H4 (cell line): Measurements from ENCODE around the gene ACSF2. TPM values are rescaled to one million over a fixed set of nuclear protein-coding genes. Genes with fewer than 3 reads are reported as not detected.
"Not testable (repeated sequence)": the region's sequence is repeated elsewhere in the genome, so short reads cannot be mapped to it uniquely, and the experiment has no call there.

Experiments
- DNase-seq: peaks from one replicate; pipeline ENCODE4 v3.0.0-alpha.2; 2015; ENCODE audit warnings: low spot score
- total RNA-seq: library from RNA; depleted of rRNA; stranded (reverse); fragments of >200 nt; shearing (Covaris generic); gene quantifications from 2 replicates; pipeline ENCODE4 v1.2.3, GENCODE V29; 2014; rRNA removed

Gene ACSF2, protein sequence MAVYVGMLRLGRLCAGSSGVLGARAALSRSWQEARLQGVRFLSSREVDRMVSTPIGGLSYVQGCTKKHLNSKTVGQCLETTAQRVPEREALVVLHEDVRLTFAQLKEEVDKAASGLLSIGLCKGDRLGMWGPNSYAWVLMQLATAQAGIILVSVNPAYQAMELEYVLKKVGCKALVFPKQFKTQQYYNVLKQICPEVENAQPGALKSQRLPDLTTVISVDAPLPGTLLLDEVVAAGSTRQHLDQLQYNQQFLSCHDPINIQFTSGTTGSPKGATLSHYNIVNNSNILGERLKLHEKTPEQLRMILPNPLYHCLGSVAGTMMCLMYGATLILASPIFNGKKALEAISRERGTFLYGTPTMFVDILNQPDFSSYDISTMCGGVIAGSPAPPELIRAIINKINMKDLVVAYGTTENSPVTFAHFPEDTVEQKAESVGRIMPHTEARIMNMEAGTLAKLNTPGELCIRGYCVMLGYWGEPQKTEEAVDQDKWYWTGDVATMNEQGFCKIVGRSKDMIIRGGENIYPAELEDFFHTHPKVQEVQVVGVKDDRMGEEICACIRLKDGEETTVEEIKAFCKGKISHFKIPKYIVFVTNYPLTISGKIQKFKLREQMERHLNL
- total RNA-seq, result 26.5 and 47.2 TPM in 2 replicates

DNA sequence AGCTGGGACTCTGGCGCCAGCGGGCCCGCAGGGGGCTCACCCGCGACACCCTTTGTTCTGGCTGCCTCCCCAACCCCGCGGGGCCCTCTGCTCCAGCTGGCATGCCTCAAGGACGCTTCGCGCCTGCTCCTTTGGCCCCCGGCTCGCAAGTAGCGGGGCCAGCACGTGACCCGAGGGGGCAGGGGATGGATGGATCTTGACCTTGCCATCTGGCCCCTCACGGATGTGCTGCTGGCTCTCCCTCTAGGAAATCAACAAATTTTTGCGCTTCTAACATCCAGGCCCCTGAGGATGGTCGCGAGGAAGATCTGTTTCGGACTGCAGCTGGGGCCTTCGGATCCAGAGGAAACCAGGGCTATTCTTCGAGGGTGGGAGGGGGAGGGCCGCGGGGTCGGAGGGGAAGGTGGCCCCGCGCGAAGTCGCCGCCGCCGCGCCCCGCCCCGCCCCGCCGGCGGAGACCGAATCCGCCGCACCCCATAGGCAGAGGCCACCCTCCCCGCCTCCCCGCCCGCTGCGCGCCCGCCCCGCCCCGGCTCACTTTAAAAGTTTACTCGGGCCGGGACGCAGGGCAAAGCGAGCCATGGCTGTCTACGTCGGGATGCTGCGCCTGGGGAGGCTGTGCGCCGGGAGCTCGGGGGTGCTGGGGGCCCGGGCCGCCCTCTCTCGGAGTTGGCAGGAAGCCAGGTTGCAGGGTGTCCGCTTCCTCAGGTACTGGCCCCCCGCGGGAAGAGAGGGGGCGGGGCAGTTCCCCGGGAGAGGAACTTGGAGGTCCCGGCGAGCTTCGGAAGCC is at the start of gene ACSF2:
Gene ACSF2, plus strand, starts transcription at position 537 of the 790 bp plus-strand sequence. Its CDS starts 44 bp downstream, at position 581.
- peak; percentile 40 for DNase-seq

DNA sequence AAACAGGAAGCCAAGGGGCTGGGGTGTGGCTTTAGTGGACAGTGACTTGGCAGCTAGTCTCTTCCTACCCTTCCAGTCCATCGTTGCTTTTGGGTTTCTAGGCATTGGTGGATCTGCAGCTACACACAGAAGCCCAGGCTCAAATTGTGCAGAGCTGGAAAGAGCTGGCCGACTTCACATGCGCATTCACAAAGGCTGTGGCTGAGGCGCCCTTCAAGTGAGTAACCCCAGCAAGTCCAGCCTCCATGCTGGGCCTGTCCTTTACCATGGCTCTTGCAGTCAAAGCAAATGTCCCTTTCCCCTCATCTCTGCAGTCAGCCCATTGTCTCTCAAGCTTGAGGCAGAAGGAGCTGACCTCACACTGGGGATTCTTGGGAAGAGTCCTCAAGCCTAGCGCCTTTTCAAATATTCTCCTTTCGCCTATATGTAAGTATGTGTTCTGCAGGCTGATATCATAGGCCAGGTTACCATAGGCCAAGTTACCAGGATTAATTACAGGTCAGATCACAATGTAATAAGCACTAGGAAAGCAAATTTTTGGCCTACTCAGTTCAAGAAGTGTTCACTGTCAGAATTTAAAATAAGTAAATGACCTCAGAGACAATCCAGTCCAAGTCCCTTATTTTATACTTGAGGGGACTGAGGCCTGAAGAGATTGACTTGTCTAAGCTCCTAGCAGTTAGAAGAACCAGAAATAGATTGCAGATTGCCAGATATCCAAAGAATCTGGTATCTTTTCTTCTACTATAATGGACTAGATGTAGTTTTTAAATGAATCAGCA is 46.5 kb upstream of the ACSF2 start:
- DNase-seq, result no peak

DNA sequence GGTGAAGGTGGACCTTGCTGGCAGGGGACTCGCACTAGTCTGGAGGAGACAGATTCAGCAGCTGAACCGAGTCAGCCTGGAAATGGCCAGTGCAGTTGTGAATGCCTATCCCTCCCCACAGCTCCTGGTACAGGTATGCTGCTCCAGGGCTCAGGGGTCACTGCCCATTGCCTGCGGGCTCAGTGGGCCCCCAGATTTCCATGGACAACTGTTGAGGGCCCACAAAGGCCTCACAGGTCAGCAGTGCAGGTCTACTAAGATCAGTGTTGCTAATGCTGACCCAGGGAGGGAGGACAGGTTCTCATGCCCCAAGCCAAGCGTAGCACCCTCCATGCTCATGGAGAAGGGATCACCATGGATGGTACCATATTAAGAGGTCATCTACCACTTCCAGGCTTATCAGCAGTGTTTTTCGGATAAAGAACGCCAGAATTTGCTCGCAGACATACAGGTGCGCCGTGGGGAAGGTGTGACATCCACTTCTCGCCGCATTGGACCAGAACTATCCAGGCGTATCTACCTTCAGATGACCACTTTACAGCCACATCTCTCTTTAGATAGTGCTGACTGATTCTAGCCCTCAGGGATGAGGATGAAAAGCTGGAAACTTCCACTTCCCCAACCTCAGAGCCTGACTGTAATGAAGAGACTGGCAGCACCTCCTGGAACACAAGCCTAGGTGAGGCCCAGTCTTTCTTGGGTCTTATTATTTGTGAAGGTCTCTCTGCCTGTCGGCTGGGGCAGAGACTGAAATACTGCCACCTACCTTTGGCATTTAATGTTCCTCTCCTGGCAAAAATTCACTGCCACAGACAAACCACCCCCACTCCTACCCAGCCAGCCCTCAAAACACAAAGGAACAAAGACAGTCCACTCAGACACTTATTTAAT is 45.4 kb upstream of the ACSF2 start:
- no peak for DNase-seq

DNA sequence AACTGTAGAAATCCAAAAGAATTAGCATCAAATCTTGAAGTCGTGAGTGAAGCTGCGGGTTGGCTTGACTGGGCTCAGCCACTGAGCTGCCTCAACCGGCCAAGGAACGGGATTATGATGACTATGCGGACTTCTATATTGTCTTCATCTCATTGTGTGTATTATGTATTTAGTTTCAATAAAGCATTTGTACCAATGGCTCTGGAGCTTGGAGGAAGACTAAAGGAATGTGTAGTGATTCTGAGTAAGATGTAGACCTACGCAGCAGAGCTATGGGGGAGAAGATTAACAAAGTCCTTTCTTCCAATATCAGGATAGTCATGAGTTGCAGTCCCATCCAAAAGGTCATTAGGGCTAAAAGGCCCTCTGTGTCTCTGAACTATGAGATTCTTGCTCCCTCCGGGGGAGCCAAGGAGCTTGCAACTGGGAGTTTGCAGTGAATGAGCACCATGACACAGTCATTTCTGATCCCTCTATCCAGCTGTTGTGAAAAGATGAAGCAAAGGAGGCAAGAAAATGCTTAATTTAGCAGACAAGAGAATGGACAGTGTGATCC is 44.7 kb upstream of the ACSF2 start:
- DNase-seq, result no peak

DNA sequence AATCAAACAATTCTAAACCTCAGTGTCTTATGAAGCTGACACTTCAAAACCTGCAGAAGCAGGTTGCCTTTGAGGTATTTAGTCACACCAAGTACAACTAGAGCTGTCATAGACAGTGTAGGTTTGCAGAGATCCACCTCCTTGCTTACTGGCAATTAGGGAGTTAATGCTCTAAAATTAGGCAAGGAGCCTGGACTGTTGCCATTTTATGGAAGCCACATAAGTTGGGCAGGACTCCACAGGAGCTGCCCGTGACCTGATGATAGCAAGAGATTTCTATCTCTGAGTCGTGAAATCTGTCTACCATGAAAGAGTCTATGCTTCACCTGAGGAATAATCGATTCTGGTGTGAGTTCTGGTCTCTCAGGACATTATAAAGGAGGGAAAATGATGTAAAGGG is 44.1 kb upstream of the ACSF2 start:
- no peak for DNase-seq

DNA sequence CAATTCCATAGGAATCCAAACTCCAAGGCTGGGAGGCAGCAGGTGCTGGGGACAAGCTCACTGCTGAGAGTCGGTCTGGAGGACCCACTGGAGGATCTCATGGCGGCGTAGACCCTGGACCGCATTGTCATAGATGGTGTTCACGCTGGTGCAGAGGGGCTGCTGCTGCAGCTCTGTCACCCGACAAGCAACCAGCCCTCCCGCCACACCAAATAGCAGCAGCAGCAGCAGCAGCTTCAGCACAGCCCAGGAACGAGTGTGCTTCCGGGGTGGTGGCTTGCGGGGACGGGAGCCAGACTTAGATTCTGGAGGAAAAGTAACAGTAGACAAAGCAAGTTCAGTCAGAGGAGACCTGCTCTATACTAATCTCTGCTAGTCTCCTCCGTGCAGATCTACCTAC is 43.1 kb upstream of the ACSF2 start:
- DNase-seq, result no peak

DNA sequence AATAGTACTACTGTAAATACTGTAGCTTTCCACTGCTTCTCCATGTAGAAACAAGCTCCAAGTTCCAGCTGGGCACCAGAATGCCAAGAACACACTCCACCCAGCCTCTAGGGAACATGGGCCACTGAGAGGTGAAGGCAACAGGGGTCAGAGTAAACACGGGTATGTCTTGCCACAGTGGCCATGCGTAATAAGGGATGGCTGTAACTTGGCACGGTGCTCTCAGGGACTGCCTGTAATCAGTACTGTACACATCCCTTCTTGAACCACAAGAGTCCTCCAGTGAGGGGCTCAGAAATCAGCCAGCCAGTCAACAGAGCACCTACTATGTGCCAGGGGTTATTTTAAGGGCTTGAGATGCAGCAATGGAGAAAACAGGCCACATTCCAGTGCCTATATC is 39.5 kb upstream of the ACSF2 start:
- no peak for DNase-seq

DNA sequence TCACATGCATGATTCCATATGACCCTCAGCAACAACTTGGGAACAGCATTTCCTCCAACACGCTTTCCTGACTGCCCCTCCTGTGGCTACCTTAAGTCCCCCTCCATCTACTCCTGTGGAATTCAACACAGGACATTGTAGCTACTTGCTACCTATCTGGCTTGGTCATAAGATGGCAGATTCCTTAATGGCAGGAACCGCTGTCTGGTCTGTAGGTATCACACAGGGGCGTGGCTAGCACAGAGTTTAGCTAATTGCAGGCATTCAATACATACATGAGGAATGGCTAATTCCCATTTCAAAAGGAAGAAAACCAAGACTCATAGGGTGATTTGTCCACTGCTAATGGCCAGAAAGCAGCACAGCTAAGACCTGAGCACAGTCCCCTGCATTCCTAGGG is 37.3 kb upstream of the ACSF2 start:
- no peak for DNase-seq

DNA sequence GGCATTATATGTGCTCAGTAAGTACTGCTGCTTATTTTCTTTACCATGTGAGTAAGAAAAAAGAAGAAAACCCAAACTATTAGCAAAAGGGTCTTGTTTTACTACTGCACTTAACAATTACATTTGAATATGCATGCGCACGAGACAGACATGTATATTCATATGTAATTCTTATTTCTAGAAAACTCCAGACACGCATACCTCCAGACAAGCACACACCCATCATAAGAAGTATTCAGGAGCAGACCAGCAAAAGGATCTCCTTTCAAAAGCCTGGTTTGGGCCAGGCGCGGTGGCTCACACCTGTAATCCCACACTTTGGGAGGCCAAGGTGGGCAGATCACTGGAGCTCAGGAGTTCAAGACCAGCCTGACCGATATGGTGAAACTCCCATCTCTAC is 36.5 kb upstream of the ACSF2 start:
- DNase-seq, result no peak

DNA sequence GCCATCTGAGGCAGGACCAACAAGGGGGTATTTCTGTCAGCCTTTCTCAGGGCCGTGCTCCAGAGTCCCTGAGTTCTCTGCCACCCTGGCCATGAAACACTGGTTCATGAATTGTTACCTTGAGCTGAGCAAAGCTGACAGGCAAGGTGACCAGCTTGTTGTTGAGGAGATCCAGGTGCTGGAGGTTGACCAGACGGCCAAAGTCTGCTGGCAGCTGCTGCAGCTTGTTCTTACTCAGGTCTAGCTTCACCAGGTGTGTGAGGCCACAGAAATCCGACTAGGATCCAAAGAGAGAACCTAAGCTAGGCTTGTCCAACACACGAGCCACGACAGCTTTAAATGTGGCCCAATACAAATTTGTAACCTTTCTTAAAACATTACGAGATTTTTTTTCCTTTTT is 33.4 kb upstream of the ACSF2 start:
- no peak for DNase-seq

DNA sequence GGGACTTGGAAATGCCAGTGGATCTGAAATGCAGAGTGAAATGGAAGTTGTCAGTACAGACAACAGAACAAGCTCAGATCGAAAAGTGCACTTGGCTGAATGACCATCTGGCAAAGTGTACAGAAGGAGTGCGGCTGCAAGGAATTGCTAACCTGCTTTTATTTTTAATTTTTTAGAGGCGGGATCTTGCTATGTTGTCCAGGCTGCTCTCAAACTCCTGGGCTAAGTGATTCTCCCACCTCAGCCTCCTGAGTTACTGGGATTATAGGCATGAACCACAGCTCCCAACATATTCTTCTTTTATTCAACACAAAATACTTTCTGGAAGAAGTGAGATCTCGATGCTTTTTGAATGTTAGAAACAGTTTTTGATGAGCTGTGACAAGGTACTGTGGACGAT is 32.3 kb upstream of the ACSF2 start:
- DNase-seq, result no peak

DNA sequence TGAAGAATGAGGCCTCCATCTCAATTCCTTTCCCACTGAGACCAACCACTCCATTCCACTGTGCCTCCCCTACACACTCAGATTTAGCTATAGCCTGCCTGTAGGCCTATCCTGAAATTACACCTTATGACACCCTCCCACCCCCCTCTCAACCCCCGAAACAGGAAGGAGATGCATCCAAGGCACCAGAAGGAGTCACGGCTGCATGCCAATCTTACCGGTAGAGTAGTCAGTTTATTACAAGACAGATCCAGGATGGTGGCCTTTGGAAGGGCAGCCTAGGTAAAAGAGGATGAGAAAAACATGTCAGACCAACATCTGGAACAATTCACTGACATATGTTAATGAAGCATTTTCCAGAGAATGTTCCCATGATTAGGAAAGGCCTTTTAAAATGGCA is 31.3 kb upstream of the ACSF2 start:
- DNase-seq, result no peak

DNA sequence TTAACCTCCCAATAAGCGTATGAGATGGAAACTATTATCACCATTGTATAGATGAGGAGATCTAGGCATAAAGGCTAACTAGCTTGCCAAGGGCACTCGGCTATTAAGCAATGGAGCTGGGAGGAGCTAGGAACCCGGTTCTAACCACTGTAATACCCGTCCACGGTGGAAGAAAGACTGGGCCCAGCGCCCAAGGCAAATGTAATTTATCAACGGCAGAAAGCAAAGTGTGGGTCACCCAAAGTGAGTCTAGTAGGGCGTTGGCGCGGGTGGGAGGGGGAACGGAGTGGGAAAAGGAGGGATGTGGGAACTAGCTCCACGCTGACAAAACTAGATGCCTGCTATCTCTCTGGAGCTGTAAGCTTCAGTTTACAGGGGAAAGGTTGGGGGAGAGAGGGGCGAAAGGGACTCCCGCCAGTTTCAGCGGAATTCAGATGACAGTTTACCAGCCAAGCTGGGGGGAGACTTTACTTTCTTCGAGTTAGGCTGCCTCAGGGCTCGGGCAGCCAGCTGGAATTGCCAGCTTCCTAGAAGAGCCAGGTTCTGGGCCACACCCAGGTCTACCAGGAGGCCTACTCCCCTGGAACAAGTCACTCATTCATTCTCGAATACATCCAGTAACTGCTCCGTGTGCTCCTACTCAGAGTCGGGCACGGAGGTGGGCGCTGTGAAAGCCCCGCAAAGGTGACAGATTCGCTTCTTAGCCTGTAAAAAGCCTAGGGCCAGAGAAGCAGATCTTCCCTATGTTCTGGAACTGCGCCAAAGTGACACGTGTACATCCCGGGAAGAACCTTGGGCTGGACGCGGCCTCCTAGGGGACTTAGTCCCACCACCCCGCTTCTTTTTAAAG is 29.5 kb upstream of the ACSF2 start:
- DNase-seq, result no peak

DNA sequence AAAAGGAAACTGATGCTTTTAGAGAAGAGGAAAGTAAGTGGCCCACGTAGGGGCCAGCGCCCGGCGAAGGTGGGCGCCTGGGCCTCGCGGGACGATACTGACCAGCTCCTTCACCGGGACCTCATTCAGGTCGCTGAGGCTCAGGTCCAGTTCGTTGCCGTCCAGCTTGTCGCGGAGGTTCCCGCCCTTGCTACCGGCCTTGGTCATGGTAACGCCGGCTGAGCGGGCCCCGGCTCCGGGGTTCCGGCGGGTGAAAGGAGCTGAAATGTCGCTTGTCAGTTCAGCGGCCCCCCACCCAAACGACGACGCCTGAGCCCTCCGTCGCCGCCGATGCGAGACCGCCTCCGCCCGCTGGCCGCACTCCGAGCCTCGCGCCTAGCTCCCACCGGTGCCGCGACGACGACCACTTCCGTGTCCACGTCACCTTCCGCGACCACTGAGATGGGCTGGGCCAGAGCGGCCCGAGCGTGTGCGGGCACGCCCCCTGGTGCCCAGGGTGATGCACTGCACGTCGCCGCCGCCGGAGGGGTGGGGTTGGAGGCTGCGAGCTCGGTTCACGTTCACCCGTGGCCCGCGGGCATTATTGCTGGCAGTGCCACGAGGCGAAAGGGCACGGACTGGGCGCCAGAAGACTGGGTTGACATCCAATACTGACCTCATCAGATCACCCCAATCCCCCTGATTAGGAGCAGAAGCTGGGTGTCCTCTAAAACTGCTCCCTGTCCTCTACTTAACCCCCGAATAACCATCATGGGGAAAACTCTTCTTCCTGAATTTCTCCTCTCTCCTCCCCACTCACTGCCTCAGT is 28.7 kb upstream of the ACSF2 start, which contains the start of gene LRRC59:
Gene LRRC59, minus strand, starts transcription at position 413 of the 808 bp plus-strand sequence. Its CDS starts 206 bp downstream, at position 207.
- DNase-seq, result peak; percentile 90

DNA sequence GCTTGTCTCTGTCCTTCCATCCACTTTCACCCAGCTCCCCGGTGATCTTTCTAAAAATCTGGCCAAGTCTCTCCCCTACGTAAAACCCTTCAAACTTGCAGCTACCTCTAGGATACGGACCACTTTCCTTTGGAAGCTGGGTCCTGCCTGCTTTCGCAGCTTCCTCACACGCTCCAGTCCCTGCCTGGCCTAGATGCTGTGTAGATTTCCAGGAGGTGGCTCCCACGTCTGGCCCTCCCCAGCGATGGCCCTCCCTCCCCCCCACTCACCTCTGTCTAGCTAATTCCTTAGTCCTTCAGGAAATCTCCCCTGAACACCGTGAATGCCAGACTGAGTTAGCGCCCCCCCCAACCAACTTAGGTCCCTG is 28.1 kb upstream of the ACSF2 start:
- no peak for DNase-seq

DNA sequence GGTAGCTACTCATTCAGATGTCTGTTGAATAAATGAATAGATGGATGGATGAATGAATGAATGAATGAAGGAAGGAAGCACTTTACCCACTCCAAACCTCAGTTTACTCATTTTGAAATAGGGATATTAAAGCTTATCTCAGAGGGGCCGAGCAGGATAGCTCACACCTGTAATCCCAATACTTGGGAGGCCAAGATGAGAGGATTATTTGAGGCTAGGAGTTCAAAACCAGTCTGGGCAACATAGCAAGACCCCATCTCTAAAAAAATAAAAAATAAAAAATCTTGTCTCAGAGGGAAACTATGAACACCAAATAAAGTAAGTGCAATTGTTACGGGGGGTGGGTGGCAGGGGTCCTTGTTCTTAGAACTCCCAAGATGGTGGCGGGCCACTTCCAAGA is 27.3 kb upstream of the ACSF2 start:
- not testable (repeated sequence) for DNase-seq

DNA sequence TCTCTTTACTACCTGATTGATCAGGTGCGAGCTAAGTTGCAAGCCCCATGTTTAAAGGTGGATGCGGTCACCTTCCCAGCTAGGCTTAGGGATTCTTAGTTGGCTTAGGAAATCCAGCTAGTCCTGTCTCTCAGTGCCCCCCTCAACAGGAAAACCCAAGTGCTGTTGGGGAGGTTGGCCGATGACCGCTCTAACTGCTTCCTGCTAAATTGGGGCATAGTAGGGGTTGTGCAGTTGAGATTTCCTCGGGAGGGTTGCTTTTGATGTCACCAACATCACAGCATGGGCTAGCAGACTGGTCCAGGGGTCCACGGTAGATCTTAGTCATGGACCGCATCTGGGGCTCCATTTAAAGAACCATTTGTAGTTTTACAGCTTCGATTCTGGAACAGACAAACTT is 26.4 kb upstream of the ACSF2 start:
- not testable (repeated sequence) for DNase-seq

DNA sequence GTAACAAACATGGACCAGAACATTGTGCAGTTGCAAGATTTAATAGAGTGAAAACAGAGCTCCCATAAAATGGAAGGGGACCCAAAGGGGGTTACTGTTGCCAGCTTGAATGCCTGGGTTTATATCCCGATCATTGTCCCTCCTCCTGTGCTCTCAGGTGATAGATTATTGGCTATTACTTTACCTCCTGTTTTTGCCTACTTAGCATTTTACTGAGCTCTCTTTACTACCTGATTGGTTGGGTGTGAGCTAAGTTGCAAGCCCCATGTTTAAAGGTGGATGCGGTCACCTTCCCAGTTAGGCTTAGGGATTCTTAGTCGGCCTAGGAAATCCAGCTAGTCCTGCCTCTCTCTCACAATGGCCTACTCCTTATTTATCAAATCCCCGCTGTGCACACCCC is 20.7 kb upstream of the ACSF2 start:
- not testable (repeated sequence) for DNase-seq

DNA sequence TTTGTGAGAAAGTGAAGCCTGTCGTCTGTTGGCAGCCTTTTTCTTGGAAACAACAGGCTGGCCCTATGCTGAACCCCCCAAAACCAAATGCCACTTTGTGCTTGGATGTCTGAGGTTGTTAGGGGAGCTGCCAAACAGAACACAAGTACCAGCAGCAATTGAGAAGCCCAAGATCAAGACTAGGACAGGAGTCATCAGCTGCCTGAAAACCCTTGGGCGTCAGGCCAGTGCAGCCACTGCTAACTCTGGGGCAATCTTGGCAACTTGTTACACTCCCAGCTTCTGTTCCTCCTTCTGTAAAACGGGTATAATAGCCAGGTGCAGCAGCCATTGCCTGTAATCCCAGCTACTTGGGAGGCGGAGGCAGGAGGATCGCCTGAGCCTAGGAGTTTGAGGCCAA is 19.4 kb upstream of the ACSF2 start:
- DNase-seq, result no peak
